ENCODE data around the gene BTBD7. TPM values are rescaled to one million over a fixed set of nuclear protein-coding genes. Genes with fewer than 3 reads are reported as not detected.

BTBD7 gene
- total RNA-seq, 4 donors from 2014 or later, result 16.7 to 60.4 (median 55.3) TPM

- no peaks in the 10 kb centered on the region for H3K27me3 ChIP-seq
- intact Hi-C loops (cut with DNase I; ENCODE audit: low total_unique reads), result no loop called here
- TF ChIP-seq CTCF (IDR thresholded peaks at IDR 0.05), result no peak
- no peak for TF ChIP-seq POLR2A (IDR thresholded peaks at IDR 0.05)
- no peaks in the 10 kb centered on the region for H3K4me1 ChIP-seq
- no peaks in the 10 kb centered on the region for H3K9me3 ChIP-seq
- no peaks in the 10 kb centered on the region for H3K36me3 ChIP-seq
- DNase-seq, result no peak
- no peak overlapping the region for H3K4me3 ChIP-seq
- no peak overlapping the region for H3K27ac ChIP-seq
These were observed 12.3 kb downstream of the BTBD7 start for GRCh38 chr14:93320489-93320888.

- TF ChIP-seq POLR2A (IDR thresholded peaks at IDR 0.05), result no peak
- TF ChIP-seq CTCF (IDR thresholded peaks at IDR 0.05), result no peak
- H3K36me3 ChIP-seq, result no peaks in the 10 kb centered on the region
- H3K27ac ChIP-seq, result no peak overlapping the region
- H3K9me3 ChIP-seq, result no peaks in the 10 kb centered on the region
- no peaks in the 10 kb centered on the region for H3K27me3 ChIP-seq
- H3K4me1 ChIP-seq, result no peaks in the 10 kb centered on the region
- intact Hi-C loops (cut with DNase I; ENCODE audit: low total_unique reads), result no loop called here
- no peak for DNase-seq
- no peak overlapping the region for H3K4me3 ChIP-seq
These were observed 12.9 kb downstream of the BTBD7 start for GRCh38 chr14:93319958-93320357.

- intact Hi-C loops (cut with DNase I; ENCODE audit: low total_unique reads), result no loop called here
- Histone ChIP-seq H3K4me1 (no peaks in the 10 kb centered on the region), H3K27me3 (no peaks in the 10 kb centered on the region), H3K9me3 (no peaks in the 10 kb centered on the region), H3K27ac (no peak overlapping the region), H3K4me3 (no peak overlapping the region), H3K36me3 (no peaks in the 10 kb centered on the region)
- TF ChIP-seq CTCF (IDR thresholded peaks at IDR 0.05) (no peak), POLR2A (IDR thresholded peaks at IDR 0.05) (no peak)
- DNase-seq, result no peak
These were observed 13.3 kb downstream of the BTBD7 start for GRCh38 chr14:93319494-93319893.

GRCh38 chr14:93318927-93319326 lies 13.9 kb downstream of the BTBD7 start:
- no peaks in the 10 kb centered on the region for H3K4me1 ChIP-seq
- H3K27ac ChIP-seq, result no peak overlapping the region
- intact Hi-C loops (cut with DNase I; ENCODE audit: low total_unique reads), result no loop called here

More at GRCh38 chr14:93318927-93319326, 13.9 kb downstream of the BTBD7 start:
- DNase-seq, result no peak
- H3K27me3 ChIP-seq, result no peaks in the 10 kb centered on the region
- H3K36me3 ChIP-seq, result no peaks in the 10 kb centered on the region
- H3K4me3 ChIP-seq, result no peak overlapping the region
- TF ChIP-seq CTCF (IDR thresholded peaks at IDR 0.05), result no peak
- no peaks in the 10 kb centered on the region for H3K9me3 ChIP-seq
